HEK293 (cell line): ENCODE data around the gene NDOR1.

ENCODE experiments used
- CTCF ChIP-seq: fragments of 450-650 bp; formaldehyde crosslinking; IDR thresholded peaks from 2 replicates; pipeline ENCODE4 v1.5.1; 2016; ENCODE audit warnings: missing biosample characterization, missing genetic modification characterization
- KLF8 ChIP-seq: fragments of 450-650 bp; formaldehyde crosslinking; IDR thresholded peaks from 2 replicates; pipeline ENCODE4 v1.5.1; 2016; ENCODE audit warnings: missing biosample characterization, missing genetic modification characterization
- ZNF600 ChIP-seq: fragments of 450-650 bp; formaldehyde crosslinking; IDR thresholded peaks from 2 replicates; pipeline ENCODE4 v1.5.1; 2016; ENCODE audit warnings: missing biosample characterization, missing genetic modification characterization

DNA sequence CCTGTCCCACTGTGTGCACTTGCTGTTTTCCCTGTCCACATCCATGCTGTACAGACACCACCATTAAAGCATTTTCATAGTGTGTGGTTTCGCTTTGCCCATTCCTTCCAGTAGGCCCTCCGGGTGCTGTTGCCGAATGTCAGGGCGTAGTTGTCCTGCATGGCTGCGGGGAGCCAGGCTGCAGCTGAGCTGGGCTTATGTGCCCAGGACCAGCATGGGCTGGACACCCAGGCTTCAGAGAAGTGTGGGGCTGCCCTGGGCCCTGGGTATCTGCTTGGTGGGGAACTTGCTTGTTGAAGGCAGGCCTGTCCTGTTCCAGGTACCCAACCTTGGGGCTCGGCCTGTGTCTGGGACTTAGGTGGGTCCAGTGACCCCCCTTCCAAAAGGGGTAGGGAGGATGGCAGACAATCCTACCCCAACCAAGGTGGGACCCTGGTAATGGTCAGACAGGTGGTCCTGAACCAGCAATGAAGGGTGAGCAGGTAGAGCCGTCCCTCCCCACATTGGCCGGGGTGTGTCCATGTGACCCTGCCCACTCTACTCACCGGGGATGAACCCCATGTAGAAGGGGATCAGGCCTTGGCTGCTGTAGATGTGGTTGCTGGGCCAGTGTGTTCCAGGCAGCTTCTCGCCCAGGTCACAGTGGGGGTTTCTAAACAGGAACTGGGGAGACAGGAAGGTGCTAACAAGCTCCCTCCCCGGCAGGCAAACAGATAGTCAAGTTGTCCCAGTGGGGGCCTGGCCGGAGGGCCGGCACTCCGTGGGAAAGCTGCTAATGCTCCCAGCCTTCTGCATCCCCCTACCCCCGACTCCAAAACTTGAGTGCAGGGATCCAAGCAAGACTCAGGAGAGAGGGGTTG lies 38.4 kb downstream of the NDOR1 start:
- peak; percentile 41; the same call in 1 of the 2 replicates for TF ChIP-seq CTCF (tag by site-specific recombination)
- 0 out of 2 replicates have a peak, but pooled peaks have one; percentile 40 for TF ChIP-seq ZNF600 (tag by site-specific recombination)
- peak; percentile 55 for TF ChIP-seq KLF8 (tag by site-specific recombination)
